ENCODE results near the gene BMPR1B.

- TF ChIP-seq CTCF (IDR thresholded peaks at IDR 0.05) = no peak
- TF ChIP-seq POLR2AphosphoS5 (IDR thresholded peaks at IDR 0.05) = no peak
- no peak for TF ChIP-seq POLR2A (IDR thresholded peaks at IDR 0.05)
- TF ChIP-seq EP300 (IDR thresholded peaks at IDR 0.05) = no peak
These were observed 351.2 kb downstream of the BMPR1B start for GRCh38 chr4:95108883-95109421.
